Right atrium auricular region (tissue), 2 donors: ENCODE measurements around the gene NOTCH1. TPM values are rescaled to one million over a fixed set of nuclear protein-coding genes. Genes with fewer than 3 reads are reported as not detected.

Source experiments
- DNase-seq: peaks from one replicate; pipeline ENCODE4 v3.0.0-alpha.2; 2019; ENCODE audit warnings: low spot score
- H3K27ac ChIP-seq, 2 donors: fragments of 200-600 bp; sonication (generic); 1 replicate in 1 of 2; 2 replicates in 1 of 2; pipeline ENCODE4 v1.5.1; 2016 to 2019
- H3K27me3 ChIP-seq, 2 donors: fragments of 200-600 bp; sonication (generic); one replicate each; pipeline versions ENCODE4 v1.5.1 to v1.6.0; 2017 to 2019
- H3K36me3 ChIP-seq: fragments of 200-600 bp; sonication (generic); one replicate; pipeline ENCODE4 v1.5.1; 2016
- H3K4me1 ChIP-seq, 2 donors: fragments of 200-600 bp; sonication (generic); one replicate each; pipeline versions ENCODE4 v1.5.1 to v1.6.0; 2017 to 2019
- H3K4me3 ChIP-seq, 2 donors: fragments of 200-600 bp; sonication (generic); 1 replicate in 1 of 2; 2 replicates in 1 of 2; pipeline ENCODE4 v1.5.1; 2017 to 2019; ENCODE audit warnings: mild to moderate bottlenecking in 1 of 2, moderate library complexity in 1 of 2
- H3K9me3 ChIP-seq, 2 donors: fragments of 200-600 bp; sonication (generic); one replicate each; pipeline ENCODE4 v1.5.1; 2019
- total RNA-seq, 2 donors: library from RNA; depleted of rRNA; stranded (reverse); fragments of >200 nt; gene quantifications; one replicate each; pipeline ENCODE4 v1.1.0, GENCODE V29; 2016
- TF ChIP-seq, protein P1 (sequence below), 2 donors: fragments of 200-600 bp; sonication (generic); IDR thresholded peaks; one replicate each; pipeline ENCODE4 v1.5.1; 2019; ENCODE audit warnings: antibody characterized with exemption in 2 of 2

The NOTCH1 gene
- total RNA-seq, 2 donors from 2014 or later: 14.2 to 39.7 TPM

DNA sequence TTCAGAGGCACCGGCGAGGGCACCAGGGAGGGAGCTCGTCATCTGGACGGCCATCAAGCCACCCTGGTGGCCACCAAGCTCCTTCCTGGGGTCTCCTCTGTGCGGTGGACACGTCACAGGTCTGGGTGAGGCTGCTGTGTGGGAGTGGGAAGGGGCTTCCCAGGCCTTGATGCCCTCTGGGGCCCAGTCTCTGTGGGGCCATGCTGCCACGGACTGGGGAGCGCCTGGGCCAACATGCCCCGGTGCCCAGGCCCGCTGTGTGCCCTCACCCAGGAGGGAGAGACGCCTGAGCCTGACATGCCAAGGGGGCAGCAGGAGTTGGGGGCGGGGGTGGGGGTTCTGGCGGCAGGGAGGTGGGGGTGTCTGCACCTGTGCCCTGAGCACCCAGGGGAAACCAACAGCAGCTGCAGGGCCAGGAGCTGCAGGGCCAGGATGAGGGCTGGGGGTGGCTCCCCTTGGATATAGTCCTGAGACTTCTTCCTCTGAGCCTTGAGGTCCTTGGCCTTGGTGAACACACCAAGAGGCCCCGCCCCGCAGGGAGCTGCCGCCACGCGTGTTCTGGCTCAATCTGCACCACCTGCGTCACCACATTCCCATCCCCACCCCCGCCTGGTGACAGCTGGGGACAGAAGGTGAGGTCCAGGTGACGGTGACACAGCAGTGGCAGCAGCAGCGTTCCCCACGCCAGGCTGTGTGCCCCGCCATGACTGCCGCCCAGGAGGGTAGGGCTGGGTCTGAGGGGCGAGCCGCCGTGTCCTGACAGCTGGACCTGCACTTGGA is 47.7 kb downstream of the NOTCH1 start:
- Histone ChIP-seq H3K9me3 (no peaks in the 10 kb centered on the region), H3K27me3 (no peaks in the 10 kb centered on the region), H3K27ac (no peak overlapping the region), H3K36me3 (peaks cover 68% of the 10 kb centered on the region), H3K4me3 (no peak overlapping the region), H3K4me1 (peaks cover 0 to 15% of the 10 kb centered on the region in 2 donors)
- TF ChIP-seq, protein P1, sequence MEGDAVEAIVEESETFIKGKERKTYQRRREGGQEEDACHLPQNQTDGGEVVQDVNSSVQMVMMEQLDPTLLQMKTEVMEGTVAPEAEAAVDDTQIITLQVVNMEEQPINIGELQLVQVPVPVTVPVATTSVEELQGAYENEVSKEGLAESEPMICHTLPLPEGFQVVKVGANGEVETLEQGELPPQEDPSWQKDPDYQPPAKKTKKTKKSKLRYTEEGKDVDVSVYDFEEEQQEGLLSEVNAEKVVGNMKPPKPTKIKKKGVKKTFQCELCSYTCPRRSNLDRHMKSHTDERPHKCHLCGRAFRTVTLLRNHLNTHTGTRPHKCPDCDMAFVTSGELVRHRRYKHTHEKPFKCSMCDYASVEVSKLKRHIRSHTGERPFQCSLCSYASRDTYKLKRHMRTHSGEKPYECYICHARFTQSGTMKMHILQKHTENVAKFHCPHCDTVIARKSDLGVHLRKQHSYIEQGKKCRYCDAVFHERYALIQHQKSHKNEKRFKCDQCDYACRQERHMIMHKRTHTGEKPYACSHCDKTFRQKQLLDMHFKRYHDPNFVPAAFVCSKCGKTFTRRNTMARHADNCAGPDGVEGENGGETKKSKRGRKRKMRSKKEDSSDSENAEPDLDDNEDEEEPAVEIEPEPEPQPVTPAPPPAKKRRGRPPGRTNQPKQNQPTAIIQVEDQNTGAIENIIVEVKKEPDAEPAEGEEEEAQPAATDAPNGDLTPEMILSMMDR (IDR thresholded peaks at IDR 0.05): no peak
- DNase-seq: no peak

DNA sequence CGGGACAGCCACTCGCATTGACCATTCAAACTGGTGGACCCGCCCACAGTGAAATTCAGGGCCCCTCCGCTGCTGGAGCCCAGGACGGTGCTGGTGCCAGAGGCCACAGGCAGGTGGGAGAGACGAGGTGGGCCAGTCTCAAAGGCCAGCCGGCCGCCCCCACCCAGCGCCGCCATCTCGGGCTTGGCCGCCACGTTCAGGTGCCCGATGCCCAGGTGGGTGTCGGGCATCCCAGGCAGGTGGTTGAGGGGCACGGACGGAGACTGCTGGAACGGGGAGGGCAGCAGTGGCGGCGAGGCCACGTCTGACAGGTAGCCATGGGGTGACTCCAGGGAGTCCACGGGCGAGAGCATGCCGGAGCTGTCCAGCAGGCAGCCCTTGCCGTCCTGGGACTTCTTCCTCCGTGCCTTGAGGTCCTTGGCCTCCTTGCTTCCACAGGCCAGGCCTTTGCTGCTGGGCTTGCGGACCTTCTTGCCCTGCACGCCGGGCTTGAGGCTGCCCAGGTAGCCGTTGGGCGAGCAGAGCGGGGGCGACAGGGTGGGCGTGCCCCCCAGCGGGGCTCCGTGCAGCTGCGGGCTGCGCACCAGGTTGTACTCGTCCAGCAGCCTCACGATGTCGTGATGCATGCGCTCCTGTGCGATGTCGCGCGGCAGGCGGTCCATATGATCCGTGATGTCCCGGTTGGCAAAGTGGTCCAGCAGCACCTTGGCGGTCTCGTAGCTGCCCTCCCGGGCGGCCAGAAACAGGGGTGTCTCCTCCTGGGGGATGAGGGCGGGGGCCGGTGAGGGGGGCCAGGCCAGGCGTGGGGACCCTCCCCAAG is 48.8 kb downstream of the NOTCH1 start:
- Histone ChIP-seq H3K9me3 (no peaks in the 10 kb centered on the region), H3K27me3 (no peaks in the 10 kb centered on the region), H3K4me3 (no peak overlapping the region), H3K4me1 (peaks cover 0 to 19% of the 10 kb centered on the region in 2 donors), H3K36me3 (peaks cover 57% of the 10 kb centered on the region), H3K27ac (no peak overlapping the region)
- DNase-seq: no peak
- TF ChIP-seq, protein P1 (IDR thresholded peaks at IDR 0.05): no peak

DNA sequence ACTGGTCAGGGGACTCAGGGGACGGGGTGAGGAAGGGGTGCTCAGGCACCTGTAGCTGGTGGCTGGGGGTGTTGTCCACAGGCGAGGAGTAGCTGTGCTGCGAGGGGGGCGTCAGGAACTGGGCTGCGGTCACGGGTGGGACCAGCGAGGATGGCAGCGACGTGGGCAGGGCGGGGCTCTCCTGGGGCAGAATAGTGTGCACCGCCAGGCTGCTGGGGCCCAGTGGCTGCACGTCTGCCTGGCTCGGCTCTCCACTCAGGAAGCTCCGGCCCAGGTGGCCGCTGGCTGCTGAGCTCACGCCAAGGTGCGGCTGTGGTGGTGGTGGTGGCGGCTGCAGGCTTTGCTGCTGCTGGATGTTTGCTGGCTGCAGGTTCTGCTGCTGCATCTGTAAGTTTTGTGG is 49.7 kb downstream of the NOTCH1 start:
- H3K27ac ChIP-seq: no peak overlapping the region
- H3K4me3 ChIP-seq: no peak overlapping the region
- H3K9me3 ChIP-seq: no peaks in the 10 kb centered on the region
- H3K4me1 ChIP-seq: peaks cover 0 to 19% of the 10 kb centered on the region in 2 donors
- TF ChIP-seq, protein P1 (IDR thresholded peaks at IDR 0.05): no peak
- H3K36me3 ChIP-seq: peaks cover 50% of the 10 kb centered on the region
- DNase-seq: no peak
- no peaks in the 10 kb centered on the region for H3K27me3 ChIP-seq

DNA sequence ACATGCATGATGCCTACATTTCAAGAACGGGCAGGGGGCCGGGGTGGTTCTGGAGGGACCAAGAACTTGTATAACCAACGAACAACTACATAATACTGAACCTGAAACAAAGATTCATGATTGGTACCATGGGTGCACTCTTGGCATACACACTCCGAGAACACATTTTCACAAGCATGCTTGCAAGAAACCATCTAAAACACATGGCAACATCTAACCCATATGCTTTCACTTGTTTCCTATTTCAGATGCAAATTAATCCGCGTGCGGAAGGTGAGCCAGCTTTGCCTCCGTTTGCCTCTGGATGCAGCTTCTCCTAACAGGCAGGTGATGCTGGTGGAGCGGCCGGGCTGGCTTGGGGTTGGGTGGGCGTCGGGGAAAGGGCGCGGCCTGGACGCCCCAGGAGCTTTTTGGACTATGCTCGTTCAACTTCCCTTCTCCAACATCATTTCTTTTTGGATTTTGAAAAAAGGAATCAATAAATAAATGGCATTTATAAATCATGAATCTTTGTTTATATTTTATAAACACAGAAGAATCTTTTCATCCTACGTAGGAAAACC is 50.5 kb downstream of the NOTCH1 start:
- Histone ChIP-seq H3K36me3 (peaks cover 41% of the 10 kb centered on the region), H3K27ac (no peak overlapping the region), H3K4me3 (no peak overlapping the region), H3K9me3 (no peaks in the 10 kb centered on the region), H3K27me3 (no peaks in the 10 kb centered on the region), H3K4me1 (peaks cover 0 to 19% of the 10 kb centered on the region in 2 donors)
- DNase-seq: no peak
- TF ChIP-seq, protein P1 (IDR thresholded peaks at IDR 0.05): no peak

DNA sequence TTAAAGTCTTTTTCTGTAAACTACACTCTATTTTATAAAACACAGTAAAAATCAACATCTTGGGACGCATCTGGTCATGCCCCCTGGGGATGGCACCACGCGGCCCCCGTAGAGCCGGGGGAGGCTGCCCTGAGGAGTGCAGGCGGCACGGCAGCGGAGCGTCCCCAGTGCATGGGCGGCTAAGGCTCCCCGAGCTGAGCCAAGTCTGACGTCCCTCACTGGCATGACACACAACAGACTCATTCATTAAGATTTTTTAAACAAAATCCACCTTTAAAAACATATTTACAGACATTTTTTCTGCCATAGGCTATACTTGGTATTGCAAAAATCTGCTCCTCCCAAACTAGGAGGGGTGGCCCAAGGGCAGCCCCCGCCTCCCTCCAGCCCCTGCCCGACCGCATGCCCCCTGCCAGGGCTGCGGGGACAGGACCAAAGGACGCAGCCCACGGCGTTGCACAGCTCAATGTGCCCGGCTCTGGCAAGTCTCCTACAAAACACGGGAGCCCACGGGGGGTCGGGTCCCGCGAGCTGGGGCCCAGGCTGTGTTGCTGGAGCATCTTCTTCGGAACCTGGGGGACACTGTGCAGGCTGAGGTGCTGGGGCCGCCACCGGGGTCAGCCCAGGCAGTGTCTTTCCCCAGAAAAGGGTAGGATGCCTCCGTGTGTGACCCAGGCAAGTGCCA is 51.2 kb downstream of the NOTCH1 start:
- Histone ChIP-seq H3K27me3 (no peaks in the 10 kb centered on the region), H3K9me3 (no peaks in the 10 kb centered on the region), H3K4me1 (peaks cover 0 to 19% of the 10 kb centered on the region in 2 donors), H3K36me3 (peaks cover 35% of the 10 kb centered on the region), H3K4me3 (no peak overlapping the region), H3K27ac (no peak overlapping the region)
- no peak for DNase-seq
- TF ChIP-seq, protein P1 (IDR thresholded peaks at IDR 0.05): no peak
